Stimulated activated CD4-positive, alpha-beta T cell treated with anti-CD3 and anti-CD28 coated beads, TNF-alpha, amount 100 ng/mL, for 1 hour (primary cell): ENCODE measurements around the gene MPRIP.

ENCODE experiments used
- DNase-seq, 3 donors: peaks; one replicate each; pipeline ENCODE4 v3.0.0-alpha.2; 2020; ENCODE audit warnings: low read depth in 3 of 3, low spot score in 1 of 3

Gene MPRIP

DNA sequence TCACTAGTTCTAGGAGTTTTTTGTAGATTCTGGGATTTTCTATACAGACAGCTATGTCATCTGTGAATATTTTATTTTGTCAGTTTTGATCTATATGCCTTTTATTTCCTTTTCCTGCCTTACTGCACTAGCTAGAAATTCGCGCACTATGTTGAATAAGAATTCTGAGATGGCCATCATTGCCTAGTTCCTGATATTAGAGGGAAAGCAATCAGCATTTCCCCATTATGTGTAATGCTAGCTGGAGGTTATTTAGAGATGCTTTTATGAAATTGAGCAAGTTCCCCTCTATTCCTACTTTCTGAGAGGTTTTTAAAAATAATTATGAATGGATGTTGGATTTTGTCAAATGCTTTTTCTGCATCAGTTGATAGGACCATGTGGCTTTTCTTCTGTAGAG lies 23.8 kb downstream of the MPRIP start:
- DNase-seq, result no peak

- no peak for DNase-seq
Observed at GRCh38 chr17:17067257-17067656, 25.0 kb downstream of the MPRIP start.

- no peak for DNase-seq
Observed at GRCh38 chr17:17069849-17070248, 27.6 kb downstream of the MPRIP start.

DNA sequence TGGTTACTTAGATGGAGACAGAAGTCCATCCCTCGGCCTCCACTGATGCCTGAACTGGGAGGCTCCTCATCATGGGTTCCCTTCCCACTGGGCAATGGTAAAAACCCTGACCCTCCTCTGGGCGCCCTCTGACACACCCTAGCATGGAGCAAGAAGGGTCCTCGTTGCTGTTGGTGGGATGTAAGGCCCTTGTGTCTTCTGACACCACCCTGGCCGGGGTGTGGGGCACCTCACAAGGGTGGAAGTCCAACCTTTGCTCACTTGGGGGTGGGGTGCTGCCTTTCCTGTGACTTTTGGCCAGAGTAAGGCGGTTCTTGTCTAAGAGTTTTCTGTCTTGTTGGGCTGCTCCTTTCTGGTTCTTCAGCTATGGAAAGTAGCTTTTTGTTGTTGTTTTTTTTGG lies 28.7 kb downstream of the MPRIP start:
- no peak for DNase-seq

DNA sequence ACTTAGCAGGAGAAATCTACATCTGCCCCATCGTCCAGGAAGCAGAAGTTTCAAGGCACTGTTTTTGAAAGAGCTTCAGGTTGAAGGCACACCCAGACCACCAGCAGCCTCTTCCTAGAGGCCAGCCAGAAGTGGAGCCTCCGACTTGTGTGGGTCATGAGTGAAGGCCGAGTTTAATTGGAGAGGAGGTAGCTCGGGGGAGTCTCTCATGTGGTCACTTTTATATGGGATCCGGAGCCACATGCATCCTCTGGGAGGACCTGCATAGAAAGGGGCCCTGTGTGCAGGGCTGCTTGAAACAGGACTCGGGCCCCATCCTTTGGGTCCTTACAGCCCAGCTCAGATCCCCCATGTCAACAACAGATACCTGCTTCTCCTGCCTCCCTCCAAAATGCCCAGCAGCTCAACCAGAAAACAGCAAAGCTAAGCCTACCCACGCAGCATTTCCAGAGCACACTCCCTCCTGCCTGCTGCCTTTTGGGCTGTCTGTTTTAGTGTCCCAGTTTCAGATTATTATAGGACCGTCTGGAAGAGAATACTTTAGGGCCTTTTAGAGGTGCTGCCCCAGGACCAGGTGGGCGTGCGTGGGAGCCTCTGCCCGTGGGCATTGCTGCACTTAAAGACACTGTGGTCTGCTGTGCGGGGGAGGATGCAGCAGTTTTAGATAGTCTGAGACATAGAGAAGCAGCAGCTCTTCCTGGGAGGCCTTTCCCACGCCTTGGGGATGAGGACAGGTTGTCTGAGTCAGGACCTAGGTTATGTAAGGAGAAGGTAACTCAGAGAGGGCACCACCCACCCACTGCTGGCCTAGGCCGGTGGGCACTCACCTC lies 29.5 kb downstream of the MPRIP start:
- DNase-seq, result no peak

GRCh38 chr17:17072546-17072945 lies 30.3 kb downstream of the MPRIP start:
- no peak for DNase-seq

DNA sequence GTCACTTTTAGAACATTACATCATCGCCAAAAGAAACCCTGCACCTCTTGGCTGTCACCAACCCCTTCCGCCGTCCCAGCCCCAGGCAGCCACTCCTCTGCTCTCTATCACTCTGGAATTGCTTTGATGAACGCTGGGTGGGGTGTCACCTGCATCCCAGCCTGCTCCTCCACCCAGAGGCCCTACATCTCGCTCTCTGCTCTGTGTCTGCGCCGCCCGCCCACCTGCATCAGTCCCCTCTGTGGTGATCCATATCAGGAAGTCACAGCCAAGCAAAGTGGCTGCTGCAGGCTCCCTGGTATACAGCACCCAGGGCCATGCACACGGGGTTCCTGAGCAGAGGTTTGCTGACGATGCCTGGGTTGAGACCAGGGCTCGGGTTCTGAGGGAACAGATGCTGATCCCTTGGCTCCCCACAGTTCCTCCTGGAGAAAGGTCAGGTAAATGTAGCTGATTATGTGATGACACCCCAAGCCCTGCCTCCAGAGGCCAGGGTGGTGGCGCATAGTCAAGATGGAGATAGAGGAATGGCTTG lies 30.8 kb downstream of the MPRIP start:
- DNase-seq, result no peak

DNA sequence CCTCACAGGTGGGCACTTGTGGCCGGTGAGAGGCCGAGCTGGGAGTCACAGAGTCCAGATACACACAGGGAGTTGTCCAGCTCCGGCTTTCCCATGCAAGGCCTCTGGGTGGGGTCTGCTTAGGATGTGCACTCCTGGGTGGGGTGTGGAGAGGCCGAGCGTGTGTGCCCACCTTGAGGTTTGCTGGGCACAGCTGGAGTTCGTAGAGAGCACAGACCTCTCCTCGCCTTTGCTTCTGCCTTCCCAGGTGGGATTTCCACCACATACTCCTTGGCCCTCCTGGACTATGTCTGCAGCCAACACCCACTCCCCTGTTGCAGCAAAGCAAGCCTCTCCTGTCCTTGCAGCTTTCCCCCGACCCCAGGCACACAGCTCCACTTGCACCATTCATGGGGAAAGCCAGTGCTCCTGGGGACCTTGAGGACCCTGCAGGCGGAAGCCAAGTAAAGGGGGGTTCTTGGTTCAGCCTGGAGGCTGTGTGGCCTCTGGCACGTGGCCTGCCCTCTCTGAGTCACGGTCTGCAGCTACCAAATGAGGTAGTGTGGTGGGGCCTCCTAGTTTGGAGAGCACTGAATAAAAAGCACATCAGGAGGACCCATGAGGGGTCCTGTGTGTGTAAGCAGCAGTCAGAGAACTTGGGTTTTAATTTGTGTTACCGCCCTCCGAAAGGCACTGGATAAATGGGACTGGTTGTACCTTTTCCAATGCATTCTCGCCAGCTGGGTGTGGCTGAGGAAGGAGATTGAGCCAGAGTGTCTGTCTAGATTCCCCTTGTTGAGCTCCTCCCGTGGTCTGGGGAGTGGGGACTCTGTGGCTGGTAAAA lies 31.5 kb downstream of the MPRIP start:
- DNase-seq, result no peak

- DNase-seq, result no peak
Observed at GRCh38 chr17:17075125-17075781, 33.0 kb downstream of the MPRIP start.

DNA sequence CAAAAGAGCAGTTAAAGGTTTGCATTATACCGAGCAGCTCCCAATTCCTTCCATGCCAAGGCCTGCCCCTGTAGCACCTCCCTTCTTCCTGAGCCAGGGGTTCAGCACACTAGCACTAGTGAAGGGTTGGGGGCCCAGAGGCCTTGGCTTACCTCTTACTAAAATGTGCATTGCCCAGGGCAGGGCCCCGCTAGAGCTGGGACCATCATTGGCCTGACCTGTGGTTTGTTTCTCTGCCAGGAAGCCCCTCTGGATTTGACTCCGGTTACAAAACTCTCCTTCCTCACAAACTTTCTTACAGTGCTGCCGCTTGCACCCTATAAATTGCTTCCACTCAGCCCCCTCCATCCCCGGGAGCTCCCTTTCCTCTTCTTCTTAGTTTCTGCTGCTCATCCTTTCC lies 33.8 kb downstream of the MPRIP start:
- no peak for DNase-seq

- no peak for DNase-seq
Observed at GRCh38 chr17:17077101-17077500, 34.8 kb downstream of the MPRIP start.

- no peak for DNase-seq
Observed at GRCh38 chr17:17077861-17078732, 35.8 kb downstream of the MPRIP start.

DNA sequence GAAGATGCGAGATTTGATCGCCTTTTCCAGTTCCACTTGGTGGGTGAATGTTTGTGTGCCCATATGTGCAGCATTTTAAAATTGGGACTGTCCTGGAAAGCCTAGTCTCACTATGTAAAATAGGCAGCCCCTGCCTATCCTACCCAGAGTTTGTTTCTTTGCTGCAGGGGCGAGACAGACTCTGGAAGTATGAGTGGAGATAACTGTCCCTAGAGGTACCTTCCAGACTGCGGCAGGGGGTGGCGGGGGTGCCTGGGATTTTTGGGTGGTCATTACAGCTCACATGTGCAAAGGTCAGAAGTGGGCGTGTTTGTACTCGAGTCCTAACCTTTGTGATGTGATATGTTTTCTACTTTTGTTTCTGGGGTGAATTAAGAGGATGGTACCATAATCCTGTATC lies 36.6 kb downstream of the MPRIP start:
- no peak for DNase-seq

- no peak for DNase-seq
Observed at GRCh38 chr17:17079336-17079735, 37.1 kb downstream of the MPRIP start.

DNA sequence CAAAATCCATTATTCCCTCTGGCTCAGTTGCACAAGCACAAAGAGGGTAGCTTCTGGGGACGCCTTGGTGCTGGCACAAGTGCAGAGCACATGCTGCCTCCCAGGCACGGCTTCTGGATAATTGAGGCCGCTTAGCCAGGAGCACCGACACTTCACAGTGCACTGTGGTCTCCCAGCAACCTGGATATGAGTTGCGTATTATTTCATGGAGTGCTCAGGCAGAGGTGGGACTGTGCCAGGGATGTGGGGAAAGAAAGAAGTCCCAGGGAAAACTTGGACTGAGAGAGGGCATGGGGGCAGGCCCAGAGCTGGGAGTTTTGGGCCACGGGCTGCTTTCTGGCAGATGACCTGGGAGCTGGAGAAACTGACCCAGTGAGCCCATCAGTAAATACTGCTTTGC lies 37.5 kb downstream of the MPRIP start:
- no peak for DNase-seq

GRCh38 chr17:17080181-17080631 lies 37.9 kb downstream of the MPRIP start:
- DNase-seq, result no peak

DNA sequence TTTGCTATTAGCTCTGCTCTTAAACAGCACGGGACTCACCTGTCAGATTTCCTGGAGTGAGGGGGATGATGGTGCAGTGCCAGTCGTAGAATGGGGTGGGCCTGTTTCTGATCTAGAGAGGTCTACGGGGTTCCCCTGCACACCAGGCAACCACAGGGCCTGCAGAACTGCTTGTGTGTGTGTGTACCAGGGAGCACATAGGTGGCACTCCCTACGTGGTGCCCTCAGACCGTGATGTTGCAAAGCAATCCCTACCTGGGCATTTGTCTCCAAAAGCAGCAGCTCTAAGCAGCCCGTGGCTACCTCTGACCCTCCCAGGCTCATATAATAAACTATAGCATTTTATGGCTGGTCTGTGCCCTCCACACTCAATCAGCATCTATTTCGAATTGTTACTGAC lies 38.5 kb downstream of the MPRIP start:
- DNase-seq, result no peak

DNA sequence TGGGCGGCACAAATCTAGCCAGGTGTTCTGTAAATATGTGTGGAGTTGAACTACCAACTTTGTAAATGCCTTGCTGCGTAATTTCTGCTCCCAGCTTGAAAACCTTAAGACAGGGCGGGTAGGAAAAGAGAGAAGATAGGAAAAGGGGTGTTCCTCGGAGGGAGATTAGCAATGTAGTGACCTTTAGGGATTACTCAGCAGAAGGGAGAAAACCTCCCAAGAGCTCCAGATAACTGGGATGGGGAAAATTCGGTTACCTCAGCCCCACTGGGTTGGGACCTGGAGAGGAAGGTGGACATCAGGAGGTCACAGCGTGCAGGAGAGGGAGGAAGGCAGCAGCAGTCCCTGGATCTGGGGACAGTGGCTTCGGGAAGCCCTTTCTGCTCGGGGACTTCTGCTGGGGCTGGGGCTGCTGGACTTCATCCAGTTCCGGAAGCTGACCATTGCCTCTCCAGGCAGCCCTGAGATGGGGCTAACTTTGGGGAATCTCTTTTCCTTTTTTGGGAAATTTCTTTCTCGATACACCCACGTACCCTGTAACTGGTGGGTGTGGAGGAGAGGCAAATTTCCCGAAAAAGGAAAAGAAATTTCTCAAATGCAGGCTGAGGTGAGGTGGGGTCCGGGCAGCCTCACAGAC lies 39.2 kb downstream of the MPRIP start:
- no peak for DNase-seq

- DNase-seq, result no peak
Observed at GRCh38 chr17:17082878-17083277, 40.6 kb downstream of the MPRIP start.

DNA sequence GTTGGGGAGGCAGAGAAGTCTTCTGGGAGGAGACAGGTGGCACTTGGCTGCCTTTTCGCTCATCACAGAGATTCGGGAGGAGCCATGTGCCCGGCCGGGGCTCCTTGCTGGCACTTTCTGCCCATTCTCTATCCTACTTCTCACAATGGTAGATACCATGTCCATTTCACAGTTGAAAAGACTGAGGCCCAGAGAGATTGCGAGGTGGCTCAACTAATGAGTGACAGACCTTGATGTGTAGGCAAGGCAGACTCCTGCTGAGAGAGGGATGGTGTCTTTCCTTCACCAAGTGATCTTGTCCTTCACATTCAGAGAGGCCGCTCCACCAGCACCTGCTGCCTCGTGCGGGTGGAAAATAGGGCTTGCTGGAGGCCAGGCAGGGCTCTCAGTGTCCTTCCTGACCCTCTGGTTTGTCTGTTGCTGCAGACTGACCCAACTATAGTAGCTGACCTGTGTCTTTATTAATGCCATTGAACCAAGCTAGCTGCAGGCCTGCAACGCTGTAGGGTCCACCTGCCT lies 42.1 kb downstream of the MPRIP start:
- no peak for DNase-seq
